ENCODE data around the gene LIN37.

Gene LIN37

DNA sequence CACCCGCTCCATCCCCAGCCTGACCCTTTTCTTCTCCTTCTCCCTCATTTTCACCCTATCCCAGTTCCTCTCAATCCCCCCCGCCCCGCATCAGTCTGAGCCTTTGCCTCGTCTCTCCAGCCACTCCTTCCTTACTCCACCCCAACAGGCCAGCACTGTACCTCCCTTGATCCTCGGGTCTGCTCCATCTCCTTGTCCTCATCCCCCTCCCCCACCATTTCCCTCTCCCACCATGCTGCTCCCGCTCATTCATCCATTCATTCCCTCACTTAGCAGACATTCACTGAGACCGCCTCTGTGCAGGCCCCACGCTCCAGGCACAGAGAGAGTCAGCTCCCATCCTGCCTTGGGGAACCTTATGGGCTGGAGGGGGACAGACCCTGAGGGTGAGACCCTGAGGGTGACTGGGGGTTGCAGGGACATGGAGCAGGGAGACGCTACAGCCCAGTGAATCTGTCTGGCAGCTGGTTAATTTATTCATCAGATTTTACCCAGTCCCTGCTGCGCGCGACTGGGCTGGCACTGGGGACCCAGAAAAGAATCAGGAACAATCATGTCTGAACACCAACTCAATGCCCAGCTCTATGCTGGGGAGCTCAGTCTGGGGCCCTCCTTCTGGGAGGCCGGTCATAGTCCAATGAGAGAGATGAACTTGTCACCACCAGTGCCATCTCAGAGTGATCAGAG, 27.9 kb downstream of the LIN37 start:
- TF ChIP-seq EZH2phosphoT487 (IDR thresholded peaks at IDR 0.05; ENCODE audit: low read depth), result no peak
- TF ChIP-seq, protein P1, sequence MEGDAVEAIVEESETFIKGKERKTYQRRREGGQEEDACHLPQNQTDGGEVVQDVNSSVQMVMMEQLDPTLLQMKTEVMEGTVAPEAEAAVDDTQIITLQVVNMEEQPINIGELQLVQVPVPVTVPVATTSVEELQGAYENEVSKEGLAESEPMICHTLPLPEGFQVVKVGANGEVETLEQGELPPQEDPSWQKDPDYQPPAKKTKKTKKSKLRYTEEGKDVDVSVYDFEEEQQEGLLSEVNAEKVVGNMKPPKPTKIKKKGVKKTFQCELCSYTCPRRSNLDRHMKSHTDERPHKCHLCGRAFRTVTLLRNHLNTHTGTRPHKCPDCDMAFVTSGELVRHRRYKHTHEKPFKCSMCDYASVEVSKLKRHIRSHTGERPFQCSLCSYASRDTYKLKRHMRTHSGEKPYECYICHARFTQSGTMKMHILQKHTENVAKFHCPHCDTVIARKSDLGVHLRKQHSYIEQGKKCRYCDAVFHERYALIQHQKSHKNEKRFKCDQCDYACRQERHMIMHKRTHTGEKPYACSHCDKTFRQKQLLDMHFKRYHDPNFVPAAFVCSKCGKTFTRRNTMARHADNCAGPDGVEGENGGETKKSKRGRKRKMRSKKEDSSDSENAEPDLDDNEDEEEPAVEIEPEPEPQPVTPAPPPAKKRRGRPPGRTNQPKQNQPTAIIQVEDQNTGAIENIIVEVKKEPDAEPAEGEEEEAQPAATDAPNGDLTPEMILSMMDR (IDR thresholded peaks at IDR 0.05; ENCODE audit: low read depth, low read length), result no peak
- Histone ChIP-seq H3K9ac (ENCODE audit: low read length) (peak overlapping the region; percentile 60), H3K4me1 (ENCODE audit: low read length) (peaks cover 23% of the 10 kb centered on the region), H3K79me2 (ENCODE audit: low read length) (no peaks in the 10 kb centered on the region), H3K36me3 (replicated peaks; ENCODE audit: low read depth, low read length) (no peaks in the 10 kb centered on the region), H3K4me3 (ENCODE audit: low read length) (peak overlapping the region; percentile 79), H3K9me3 (ENCODE audit: insufficient read depth, low read length) (no peaks in the 10 kb centered on the region), H3K4me2 (ENCODE audit: low read length) (peak overlapping the region; percentile 76), H4K20me1 (ENCODE audit: insufficient read depth, low read length) (no peaks in the 10 kb centered on the region), H3K27ac (ENCODE audit: low read length) (no peak overlapping the region), H3K27me3 (ENCODE audit: low read depth, low read length) (no peaks in the 10 kb centered on the region), H2AFZ (ENCODE audit: low read depth, low read length) (no peak overlapping the region)

DNA sequence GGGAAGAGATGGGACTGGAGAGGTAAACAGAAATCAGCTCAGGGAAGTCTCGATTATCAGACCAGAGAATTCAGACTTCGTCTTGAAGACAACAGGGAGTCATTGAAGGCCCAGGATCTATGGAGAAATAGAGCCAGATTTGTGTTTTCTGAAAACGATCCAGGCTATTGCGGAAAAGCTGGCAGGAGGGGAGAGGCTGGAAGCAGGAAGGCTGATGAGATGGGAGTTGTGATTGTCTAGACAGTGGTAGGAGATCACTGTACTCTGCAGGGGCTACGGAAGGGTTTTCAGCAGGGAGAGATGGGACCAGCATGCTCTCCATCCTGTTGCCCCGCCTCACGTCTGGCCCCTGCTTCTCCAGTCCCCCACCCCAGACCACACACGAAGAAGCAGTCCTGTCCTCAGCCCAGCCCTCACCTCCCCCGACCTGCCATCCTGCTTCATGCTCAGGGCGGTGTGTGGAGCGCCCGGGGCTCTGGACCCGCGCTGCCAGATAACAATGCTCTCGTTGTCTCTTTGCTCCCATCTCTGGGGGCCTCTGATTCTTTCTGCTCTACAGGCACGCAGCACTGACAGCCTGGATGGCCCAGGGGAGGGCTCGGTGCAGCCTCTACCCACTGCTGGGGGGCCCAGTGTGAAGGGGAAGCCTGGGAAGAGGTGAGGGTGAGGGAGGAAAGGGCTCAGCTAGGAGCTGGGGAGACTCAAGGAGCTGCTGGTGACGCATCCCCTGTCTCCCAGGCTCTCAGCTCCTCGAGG, 28.9 kb downstream of the LIN37 start:
- H3K36me3 ChIP-seq (replicated peaks; ENCODE audit: low read depth, low read length), result no peaks in the 10 kb centered on the region
- no peaks in the 10 kb centered on the region for H3K27me3 ChIP-seq (ENCODE audit: low read depth, low read length)
- no peak overlapping the region for H2AFZ ChIP-seq (ENCODE audit: low read depth, low read length)
- H3K4me1 ChIP-seq (ENCODE audit: low read length), result peaks cover 23% of the 10 kb centered on the region
- H3K4me2 ChIP-seq (ENCODE audit: low read length), result no peak overlapping the region
- no peaks in the 10 kb centered on the region for H3K9me3 ChIP-seq (ENCODE audit: insufficient read depth, low read length)
- H3K4me3 ChIP-seq (ENCODE audit: low read length), result no peak overlapping the region
- H3K79me2 ChIP-seq (ENCODE audit: low read length), result no peaks in the 10 kb centered on the region
- no peak overlapping the region for H3K9ac ChIP-seq (ENCODE audit: low read length)
- TF ChIP-seq EZH2phosphoT487 (IDR thresholded peaks at IDR 0.05; ENCODE audit: low read depth), result no peak
- TF ChIP-seq, protein P1 (IDR thresholded peaks at IDR 0.05; ENCODE audit: low read depth, low read length), result no peak
- H4K20me1 ChIP-seq (ENCODE audit: insufficient read depth, low read length), result no peaks in the 10 kb centered on the region
- H3K27ac ChIP-seq (ENCODE audit: low read length), result no peak overlapping the region

DNA sequence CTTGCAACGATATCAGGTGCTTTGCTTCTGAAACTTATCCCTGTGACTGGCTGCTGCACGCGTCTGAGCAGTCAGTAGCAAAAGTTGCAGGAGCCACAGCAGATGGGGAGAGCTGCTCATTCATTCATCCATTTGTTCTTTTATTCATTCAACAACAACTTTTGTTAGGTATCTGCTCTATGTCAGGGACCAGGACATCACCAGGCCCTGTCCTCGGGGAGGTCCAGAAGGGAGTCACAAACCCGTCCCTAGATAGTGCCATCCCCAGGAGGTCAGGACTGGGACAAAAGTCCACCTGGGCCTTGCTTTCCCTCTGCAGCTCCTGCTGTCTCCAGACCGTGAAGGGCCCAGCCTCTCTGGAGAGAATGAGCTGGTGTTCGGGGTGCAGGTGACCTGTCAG, 29.6 kb downstream of the LIN37 start:
- Histone ChIP-seq H3K9ac (ENCODE audit: low read length) (no peak overlapping the region), H3K4me2 (ENCODE audit: low read length) (no peak overlapping the region), H3K27ac (ENCODE audit: low read length) (no peak overlapping the region), H3K27me3 (ENCODE audit: low read depth, low read length) (no peaks in the 10 kb centered on the region), H3K4me1 (ENCODE audit: low read length) (peaks cover 28% of the 10 kb centered on the region), H4K20me1 (ENCODE audit: insufficient read depth, low read length) (no peaks in the 10 kb centered on the region), H3K79me2 (ENCODE audit: low read length) (no peaks in the 10 kb centered on the region), H2AFZ (ENCODE audit: low read depth, low read length) (no peak overlapping the region), H3K36me3 (replicated peaks; ENCODE audit: low read depth, low read length) (no peaks in the 10 kb centered on the region), H3K4me3 (ENCODE audit: low read length) (no peak overlapping the region), H3K9me3 (ENCODE audit: insufficient read depth, low read length) (no peaks in the 10 kb centered on the region)
- no peak for TF ChIP-seq EZH2phosphoT487 (IDR thresholded peaks at IDR 0.05; ENCODE audit: low read depth)
- TF ChIP-seq, protein P1 (IDR thresholded peaks at IDR 0.05; ENCODE audit: low read depth, low read length), result no peak

DNA sequence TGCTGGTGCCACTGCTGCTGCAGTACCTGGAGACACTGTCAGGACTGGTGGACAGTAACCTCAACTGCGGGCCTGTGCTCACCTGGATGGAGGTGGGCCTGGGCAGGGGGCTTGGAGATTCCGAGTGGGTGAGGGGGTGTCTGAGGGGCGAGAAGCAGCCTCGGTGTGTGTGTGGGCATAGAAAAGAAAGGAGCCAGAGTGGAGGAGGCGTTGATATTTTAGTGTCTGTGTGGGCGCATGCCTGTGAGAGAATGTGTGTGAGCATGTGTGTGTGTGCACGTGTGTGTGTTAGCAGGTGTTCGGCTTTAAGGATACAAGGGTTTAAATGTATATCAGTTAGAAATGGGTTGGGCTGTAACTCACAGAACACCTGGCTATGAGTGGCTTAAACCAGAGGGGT, 30.7 kb downstream of the LIN37 start:
- Histone ChIP-seq H3K27me3 (ENCODE audit: low read depth, low read length) (no peaks in the 10 kb centered on the region), H3K27ac (ENCODE audit: low read length) (no peak overlapping the region), H3K4me2 (ENCODE audit: low read length) (no peak overlapping the region), H4K20me1 (ENCODE audit: insufficient read depth, low read length) (no peaks in the 10 kb centered on the region), H3K4me1 (ENCODE audit: low read length) (peaks cover 35% of the 10 kb centered on the region), H2AFZ (ENCODE audit: low read depth, low read length) (no peak overlapping the region), H3K36me3 (replicated peaks; ENCODE audit: low read depth, low read length) (no peaks in the 10 kb centered on the region), H3K9ac (ENCODE audit: low read length) (no peak overlapping the region), H3K4me3 (ENCODE audit: low read length) (no peak overlapping the region), H3K9me3 (ENCODE audit: insufficient read depth, low read length) (no peaks in the 10 kb centered on the region), H3K79me2 (ENCODE audit: low read length) (no peaks in the 10 kb centered on the region)
- TF ChIP-seq EZH2phosphoT487 (IDR thresholded peaks at IDR 0.05; ENCODE audit: low read depth), result no peak
- TF ChIP-seq, protein P1 (IDR thresholded peaks at IDR 0.05; ENCODE audit: low read depth, low read length), result no peak
